H1 (cell line): Measurements from ENCODE around the gene LAX1.

Experiments
- ATF2 ChIP-seq: IDR thresholded peaks from 2 replicates; pipeline ENCODE4 v1.6.1; 2012; ENCODE audit warnings: low read length, inconsistent platforms
- CTCF ChIP-seq, 3 experiments: IDR thresholded peaks; 1 replicate in 2 of 3; 2 replicates in 1 of 3; pipeline versions ENCODE4 v1.5.1 to v1.6.1; 2011; ENCODE audit warnings: low read length in 3 of 3, mild to moderate bottlenecking in 3 of 3, inconsistent platforms in 2 of 3, low read depth in 1 of 3, moderate library complexity in 1 of 3; ENCODE audit not compliant: insufficient read depth in 1 of 3; ENCODE audit errors: control extremely low read depth in 1 of 3
- HDAC2 ChIP-seq, 2 experiments: fragments of 300-600 bp in 1 of 2; sonication (generic) in 1 of 2; IDR thresholded peaks; 2 replicates each; pipeline ENCODE4 v1.6.1; 2011 to 2012; ENCODE audit warnings: low read depth in 2 of 2, low read length in 2 of 2, mild to moderate bottlenecking in 2 of 2, moderate library complexity in 2 of 2, borderline replicate concordance in 1 of 2, inconsistent platforms in 1 of 2
- HDAC6 ChIP-seq: IDR thresholded peaks from one replicate; pipeline ENCODE4 v1.7.1; 2012; ENCODE audit warnings: low read depth, mild to moderate bottlenecking, inconsistent platforms, low read length, moderate library complexity
- NRF1 ChIP-seq: IDR thresholded peaks from 2 replicates; pipeline ENCODE4 v1.6.1; 2011; ENCODE audit warnings: mild to moderate bottlenecking, low read depth, low read length, improper control_type of control experiment
- POLR2A ChIP-seq, 2 experiments: IDR thresholded peaks; 1 replicate in 1 of 2; 2 replicates in 1 of 2; pipeline ENCODE4 v1.6.1; 2011; ENCODE audit warnings: low read depth in 2 of 2, low read length in 2 of 2, mild to moderate bottlenecking in 2 of 2; ENCODE audit errors: control extremely low read depth in 1 of 2
- POLR2AphosphoS5 ChIP-seq: IDR thresholded peaks from 2 replicates; pipeline ENCODE4 v1.6.1; 2011; ENCODE audit warnings: low read depth, low read length
- RAD21 ChIP-seq, 2 experiments: IDR thresholded peaks in 1 of 2; conservative IDR thresholded peaks in 1 of 2; 2 replicates each; pipeline ENCODE4 v1.6.1; 2011; ENCODE audit warnings: low read depth in 2 of 2, low read length in 2 of 2, improper control_type of control experiment in 1 of 2, inconsistent platforms in 1 of 2, mild to moderate bottlenecking in 1 of 2, moderate library complexity in 1 of 2
- USF2 ChIP-seq: IDR thresholded peaks from 2 replicates; pipeline ENCODE4 v1.6.1; 2011; ENCODE audit warnings: low read length, improper control_type of control experiment

GRCh38 chr1:203781962-203782361 lies 17.0 kb downstream of the LAX1 start:
- no peak for TF ChIP-seq CTCF (IDR thresholded peaks at IDR 0.05; ENCODE audit: control extremely low read depth in 1 of 3, insufficient read depth in 1 of 3, low read depth in 1 of 3, low read length in 3 of 3)
- no peak for TF ChIP-seq POLR2AphosphoS5
- no peak for TF ChIP-seq HDAC2 (IDR thresholded peaks at IDR 0.05; ENCODE audit: borderline replicate concordance in 1 of 2, low read depth in 2 of 2, low read length in 2 of 2)
- no peak for TF ChIP-seq HDAC6
- TF ChIP-seq POLR2A (IDR thresholded peaks at IDR 0.05; ENCODE audit: control extremely low read depth in 1 of 2, low read depth in 2 of 2, low read length in 2 of 2) = no peak
- no peak for TF ChIP-seq RAD21 (IDR thresholded peaks at IDR 0.05 in 1 of 2, conservative IDR thresholded peaks at IDR 0.05 in 1 of 2; ENCODE audit: low read depth in 2 of 2, low read length in 2 of 2)
- TF ChIP-seq USF2 = no peak
- TF ChIP-seq NRF1 = no peak
- TF ChIP-seq ATF2 = no peak
